H1 (cell line): ENCODE data around the gene NUPR1. TPM values are rescaled to one million over a fixed set of nuclear protein-coding genes. Genes with fewer than 3 reads are reported as not detected.

Source experiments
- CTCF ChIA-PET: fragments of 300-600 bp; sonication (Branson Sonifier 250); formaldehyde crosslinking; loops from one replicate; lab custom pipeline; 2021; ENCODE audit not compliant: partially characterized antibody; lab: Charles Lee
- POLR2A ChIA-PET: fragments of 300-600 bp; sonication (Branson Sonifier 250); formaldehyde crosslinking; loops from one replicate; lab custom pipeline; 2021; ENCODE audit warnings: inconsistent platforms; ENCODE audit not compliant: partially characterized antibody; lab: Charles Lee
- DNase-seq, 2 experiments: peaks; one replicate each; pipeline versions ENCODE4 v3.0.0 to v3.0.0-alpha.2; 2010 to 2022; ENCODE audit warnings: low spot score in 2 of 2, low read depth in 1 of 2, mixed read lengths in 1 of 2
- FAIRE-seq: peaks from 2 replicates; lab custom pipeline; 2011; peaks lifted over from hg19 to GRCh38; lab: Jason Lieb, UNC
- H2AFZ ChIP-seq: 2 replicates; pipeline ENCODE4 v1.8.1; 2012; ENCODE audit warnings: low read length, inconsistent platforms
- H2AK5ac ChIP-seq: 2 replicates; pipeline ENCODE4 v1.6.1; 2013; ENCODE audit warnings: low read depth, low read length
- H2BK120ac ChIP-seq: replicated peaks from 2 replicates; pipeline ENCODE3; 2013; ENCODE audit warnings: low read depth, low read length, inconsistent platforms
- H2BK12ac ChIP-seq: 2 replicates; pipeline ENCODE4 v1.6.1; 2013; ENCODE audit warnings: low read depth, low read length
- H2BK15ac ChIP-seq: 2 replicates; pipeline ENCODE4 v1.6.1; 2013; ENCODE audit warnings: low read length
- H2BK20ac ChIP-seq: 2 replicates; pipeline ENCODE4 v1.6.1; 2013; ENCODE audit warnings: low read length
- H2BK5ac ChIP-seq: 2 replicates; pipeline ENCODE4 v1.6.1; 2013; ENCODE audit warnings: low read depth, low read length
- H3K14ac ChIP-seq: 2 replicates; pipeline ENCODE4 v1.6.1; 2013; ENCODE audit warnings: inconsistent platforms; ENCODE audit not compliant: insufficient read length
- H3K18ac ChIP-seq: 2 replicates; pipeline ENCODE4 v1.6.1; 2013; ENCODE audit warnings: low read length; ENCODE audit errors: extremely low read depth
- H3K23ac ChIP-seq: 2 replicates; pipeline ENCODE4 v1.6.1; 2013; ENCODE audit warnings: inconsistent platforms; ENCODE audit not compliant: insufficient read length
- H3K23me2 ChIP-seq: 2 replicates; pipeline ENCODE4 v1.6.1; 2013; ENCODE audit warnings: low read depth, low read length
- H3K27ac ChIP-seq: 2 replicates; pipeline ENCODE4 v1.6.1; 2011; ENCODE audit warnings: low read depth, low read length, inconsistent platforms
- H3K27me3 ChIP-seq, 4 experiments: replicated peaks in 1 of 4; 1 replicate in 1 of 4; 2 replicates in 3 of 4; pipeline versions ENCODE4 v1.6.1 to v1.8.1; 2011 to 2013; ENCODE audit warnings: low read length in 3 of 4, mild to moderate bottlenecking in 3 of 4, inconsistent platforms in 2 of 4, mixed read lengths in 2 of 4, moderate library complexity in 1 of 4; ENCODE audit not compliant: control insufficient read depth in 3 of 4, insufficient read depth in 3 of 4; ENCODE audit errors: extremely low read depth in 1 of 4
- H3K36me3 ChIP-seq, 4 experiments: 2 replicates each; pipeline versions ENCODE4 v1.6.1 to v1.8.1; 2011 to 2013; ENCODE audit warnings: mild to moderate bottlenecking in 4 of 4, low read length in 3 of 4, moderate library complexity in 2 of 4, control low read depth in 1 of 4, inconsistent platforms in 1 of 4; ENCODE audit not compliant: insufficient read depth in 4 of 4, control insufficient read depth in 2 of 4
- H3K4ac ChIP-seq: replicated peaks from 2 replicates; pipeline ENCODE3; 2013; ENCODE audit warnings: low read length, low read depth, mixed read lengths, inconsistent platforms; ENCODE audit not compliant: insufficient read length
- H3K4me1 ChIP-seq, 4 experiments: replicated peaks in 1 of 4; 1 replicate in 1 of 4; 2 replicates in 3 of 4; pipeline versions ENCODE4 v1.6.1 to v1.8.1; 2011 to 2013; ENCODE audit warnings: low read length in 3 of 4, inconsistent platforms in 2 of 4, mixed read lengths in 1 of 4; ENCODE audit not compliant: insufficient read depth in 4 of 4, control insufficient read depth in 3 of 4
- H3K4me2 ChIP-seq, 2 experiments: 2 replicates each; pipeline versions ENCODE4 v1.6.1 to v1.8.1; 2011 to 2013; ENCODE audit warnings: low read depth in 2 of 2, low read length in 2 of 2, control low read depth in 1 of 2, inconsistent platforms in 1 of 2, mild to moderate bottlenecking in 1 of 2; ENCODE audit not compliant: insufficient read depth in 1 of 2
- H3K4me3 ChIP-seq, 4 experiments: fragments of 200-600, 300-600 bp in 1 of 4; sonication (generic), shearing (Covaris generic), sonication (Bioruptor Twin) in 1 of 4; 2 replicates each; pipeline versions ENCODE4 v1.5.1 to v1.8.1; 2011 to 2016; ENCODE audit warnings: low read length in 4 of 4, low read depth in 3 of 4, control low read depth in 2 of 4, inconsistent platforms in 2 of 4, mild to moderate bottlenecking in 2 of 4, mixed read lengths in 1 of 4, moderate library complexity in 1 of 4; ENCODE audit not compliant: insufficient read depth in 2 of 4; ENCODE audit errors: extremely low read depth in 1 of 4
- H3K56ac ChIP-seq: replicated peaks from 2 replicates; pipeline ENCODE3; 2013; ENCODE audit warnings: low read depth, mild to moderate bottlenecking, mixed read lengths, low read length, inconsistent platforms; ENCODE audit not compliant: insufficient read length
- H3K79me1 ChIP-seq: 2 replicates; pipeline ENCODE4 v1.6.1; 2013; ENCODE audit warnings: low read depth, low read length, control low read depth
- H3K79me2 ChIP-seq, 2 experiments: 2 replicates each; pipeline versions ENCODE4 v1.6.1 to v1.8.1; 2012 to 2013; ENCODE audit warnings: low read length in 2 of 2, mild to moderate bottlenecking in 2 of 2, inconsistent platforms in 1 of 2; ENCODE audit not compliant: insufficient read depth in 2 of 2, control insufficient read depth in 1 of 2
- H3K9ac ChIP-seq, 4 experiments: replicated peaks in 1 of 4; 1 replicate in 1 of 4; 2 replicates in 3 of 4; pipeline versions ENCODE4 v1.6.1 to v1.8.1; 2011 to 2013; ENCODE audit warnings: low read depth in 3 of 4, low read length in 3 of 4, control low read depth in 2 of 4, mild to moderate bottlenecking in 2 of 4, moderate library complexity in 2 of 4, inconsistent platforms in 1 of 4; ENCODE audit errors: extremely low read depth in 1 of 4
- H3K9me3 ChIP-seq, 2 experiments: 2 replicates each; pipeline versions ENCODE4 v1.6.1 to v1.8.1; 2012 to 2013; ENCODE audit warnings: mild to moderate bottlenecking in 2 of 2, moderate library complexity in 2 of 2, control low read depth in 1 of 2, inconsistent platforms in 1 of 2, low read depth in 1 of 2, low read length in 1 of 2, mixed read lengths in 1 of 2; ENCODE audit not compliant: insufficient read depth in 2 of 2
- H4K20me1 ChIP-seq, 2 experiments: replicated peaks in 1 of 2; 2 replicates each; pipeline versions ENCODE3 to v1.8.1; 2011 to 2013; ENCODE audit warnings: inconsistent platforms in 2 of 2, low read length in 2 of 2, mild to moderate bottlenecking in 1 of 2; ENCODE audit not compliant: insufficient read depth in 2 of 2, control insufficient read depth in 1 of 2
- H4K5ac ChIP-seq: 2 replicates; pipeline ENCODE4 v1.6.1; 2013; ENCODE audit warnings: low read length, low read depth, mixed read lengths, inconsistent platforms; ENCODE audit not compliant: insufficient read length
- H4K8ac ChIP-seq: 2 replicates; pipeline ENCODE4 v1.8.0; 2013; ENCODE audit warnings: mild to moderate bottlenecking, moderate library complexity, low read length, inconsistent platforms; ENCODE audit not compliant: insufficient read depth; ENCODE audit errors: extremely low read depth
- H4K91ac ChIP-seq: replicated peaks from 2 replicates; pipeline ENCODE3; 2013; ENCODE audit warnings: low read length, mixed read lengths, inconsistent platforms; ENCODE audit not compliant: insufficient read length
- CHD2 ChIP-seq: IDR thresholded peaks from 2 replicates; pipeline ENCODE4 v1.6.1; 2012; ENCODE audit warnings: low read length, improper control_type of control experiment
- NANOG ChIP-seq: IDR thresholded peaks from 2 replicates; pipeline ENCODE4 v1.6.1; 2011; ENCODE audit warnings: low read length, low read depth, mild to moderate bottlenecking, inconsistent platforms; ENCODE audit not compliant: insufficient read depth, poor library complexity, severe bottlenecking
- SIX5 ChIP-seq: IDR thresholded peaks from 2 replicates; pipeline ENCODE4 v1.6.1; 2011; ENCODE audit warnings: mild to moderate bottlenecking, low read depth, low read length
- TAF1 ChIP-seq: IDR thresholded peaks from 2 replicates; pipeline ENCODE4 v1.6.1; 2011; ENCODE audit warnings: mild to moderate bottlenecking, low read depth, low read length
- USF2 ChIP-seq: IDR thresholded peaks from 2 replicates; pipeline ENCODE4 v1.6.1; 2011; ENCODE audit warnings: low read length, improper control_type of control experiment
- YY1 ChIP-seq: IDR thresholded peaks from 2 replicates; pipeline ENCODE4 v1.6.1; 2011; ENCODE audit warnings: low read depth, mild to moderate bottlenecking, low read length
- WGBS, 2 experiments: shearing (Covaris generic) in 1 of 2; methylation state at CpG; one replicate each; pipeline versions ENCODE4 v1.1.6 to v1.1.7; 2013 to 2015; ENCODE audit warnings: low lambda C conversion rate in 2 of 2, mixed read lengths in 2 of 2, inconsistent platforms in 1 of 2, low coverage in 1 of 2, missing lambda C conversion rate in 1 of 2; ENCODE audit not compliant: insufficient replicate concordance in 2 of 2, insufficient coverage in 1 of 2, insufficient read length in 1 of 2; ENCODE audit errors: extremely low coverage in 1 of 2, missing lambda C conversion rate in 1 of 2; 5-methylcytosine and 5-hydroxymethylcytosine counted together
- polyA plus RNA-seq, 7 experiments: library from polyadenylated mRNA; depleted of rRNA in 3 of 7; stranded (reverse) in 5 of 7; unstranded in 2 of 7; fragments of >200 nt in 5 of 7; fragments of 200-250 nt in 2 of 7; gene quantifications; 1 replicate in 5 of 7; 2 replicates in 1 of 7; 4 replicates in 1 of 7; pipeline versions ENCODE4 v1.2.1 to v1.2.3, GENCODE V29; 2011 to 2013; ENCODE audit warnings: missing spikeins in 2 of 7, mixed read lengths in 2 of 7
- total RNA-seq: library from RNA; stranded (reverse); fragmentation: NEBNext Ultra II Directional; extraction: Animal tissue kit (Norgen Biotek cat#: 25700); gene quantifications from 2 replicates; pipeline ENCODE4 v1.2.1, GENCODE V29; 2021
- TF ChIP-seq, protein P1 (sequence below): IDR thresholded peaks from 2 replicates; pipeline ENCODE4 v1.6.1; 2011; ENCODE audit warnings: low read depth, mild to moderate bottlenecking, low read length; ENCODE audit not compliant: insufficient read depth

The NUPR1 gene
- total and polyA plus RNA-seq, 2 of the 8 experiments (the other 6 are each of a cell fraction or from before 2014, with no cell fraction given), result 0.17 to 0.20 TPM

DNA sequence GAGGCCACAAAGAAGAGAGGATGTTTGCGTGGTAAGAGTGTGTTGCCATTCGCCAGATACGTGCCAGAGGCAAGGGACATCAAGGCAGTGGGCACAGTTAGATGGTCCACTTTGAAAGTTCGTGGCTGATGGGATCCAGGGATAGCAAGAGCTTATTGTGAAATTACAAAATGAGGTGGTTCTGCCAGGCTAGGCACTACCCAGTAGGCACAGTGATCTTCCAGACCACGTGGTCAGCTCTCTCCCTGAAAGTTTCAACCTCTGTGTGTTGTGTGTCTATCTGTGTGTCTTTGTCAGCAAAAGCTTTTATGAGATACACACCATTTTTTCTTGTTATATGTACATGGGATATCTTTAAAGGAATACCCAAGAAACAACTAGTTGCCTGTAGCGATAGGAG is 24.4 kb upstream of the NUPR1 start:
- no peak overlapping the region for H3K23ac ChIP-seq
- no peak overlapping the region for H3K4ac ChIP-seq
- H3K23me2 ChIP-seq, result no peaks in the 10 kb centered on the region
- H3K9ac ChIP-seq, result no peak overlapping the region
- no peak overlapping the region for H2AFZ ChIP-seq
- no peak overlapping the region for H2BK20ac ChIP-seq
- FAIRE-seq, result no peak
- CTCF ChIA-PET, result no interaction called here
- no peak overlapping the region for H3K18ac ChIP-seq
- H2BK15ac ChIP-seq, result no peak overlapping the region
- no peak overlapping the region for H2AK5ac ChIP-seq
- no peak overlapping the region for H3K27ac ChIP-seq
- H2BK120ac ChIP-seq, result no peak overlapping the region
- H4K8ac ChIP-seq, result no peak overlapping the region
- no peak overlapping the region for H3K14ac ChIP-seq
- H3K4me2 ChIP-seq, result no peak overlapping the region
- H3K27me3 ChIP-seq, result no peaks in the 10 kb centered on the region
- H4K91ac ChIP-seq, result no peak overlapping the region
- no peaks in the 10 kb centered on the region; a peak in 1 of 4 replicates for H3K79me2 ChIP-seq
- no peak overlapping the region for H3K56ac ChIP-seq
- H3K79me1 ChIP-seq, result peaks cover 2% of the 10 kb centered on the region; the same call in 1 of the 2 replicates
- no peaks in the 10 kb centered on the region for H3K4me1 ChIP-seq
- H4K20me1 ChIP-seq, result no peaks in the 10 kb centered on the region
- no peak for DNase-seq
- H2BK5ac ChIP-seq, result no peak overlapping the region
- no peak overlapping the region for H2BK12ac ChIP-seq
- H3K36me3 ChIP-seq, result peaks cover 0 to 3% (median 0%) of the 10 kb centered on the region in 4 experiments; a peak in 1 of 8 replicates
- peaks cover 7 to 9% of the 10 kb centered on the region in 2 experiments for H3K9me3 ChIP-seq
- POLR2A ChIA-PET, result no interaction called here
- no peak overlapping the region for H3K4me3 ChIP-seq
- 90% methylated on average over 6 of the region's 6 CpGs; no CpG with 5 or more reads in 1 of the 2 experiments for WGBS, 2 experiments
- no peak overlapping the region for H4K5ac ChIP-seq
- TF ChIP-seq TAF1, result no peak
- no peak for TF ChIP-seq NANOG
- no peak for TF ChIP-seq YY1
- TF ChIP-seq CHD2, result no peak
- TF ChIP-seq, protein P1, sequence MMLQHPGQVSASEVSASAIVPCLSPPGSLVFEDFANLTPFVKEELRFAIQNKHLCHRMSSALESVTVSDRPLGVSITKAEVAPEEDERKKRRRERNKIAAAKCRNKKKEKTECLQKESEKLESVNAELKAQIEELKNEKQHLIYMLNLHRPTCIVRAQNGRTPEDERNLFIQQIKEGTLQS, result no peak
- no peak for TF ChIP-seq SIX5
- TF ChIP-seq USF2, result no peak
